Suprapubic skin (tissue), 4 donors: ENCODE data around the gene POLR1C.

Experiments
- CTCF ChIP-seq, 2 donors: fragments of 200-600 bp in 1 of 2; fragments of 450-650 bp in 1 of 2; sonication (generic) in 1 of 2; IDR thresholded peaks; one replicate each; pipeline ENCODE4 v1.5.1; 2016 to 2019; ENCODE audit warnings: antibody characterized with exemption in 2 of 2, mild to moderate bottlenecking in 1 of 2, moderate library complexity in 1 of 2
- POLR2A ChIP-seq, 2 donors: fragments of 450-650 bp; IDR thresholded peaks; one replicate each; pipeline ENCODE4 v1.6.1; 2017; ENCODE audit warnings: antibody characterized with exemption in 2 of 2, mild to moderate bottlenecking in 2 of 2, moderate library complexity in 2 of 2
- POLR2AphosphoS5 ChIP-seq, 3 donors: sonication (generic); formaldehyde crosslinking; IDR thresholded peaks; one replicate each; pipeline ENCODE4 v1.6.1; 2017; ENCODE audit warnings: antibody characterized with exemption in 3 of 3

GRCh38 chr6:43494766-43495165 is 22.1 kb upstream of the POLR1C start:
- TF ChIP-seq CTCF (IDR thresholded peaks at IDR 0.05) (no peak), POLR2A (IDR thresholded peaks at IDR 0.05) (no peak), POLR2AphosphoS5 (IDR thresholded peaks at IDR 0.05) (no peak)
